Measurements from ENCODE around the gene PLEKHG3.
A peak's percentile ranks its signal among the peaks of the same experiment; 100 is the strongest.

- TF ChIP-seq CTCF (conservative IDR thresholded peaks at IDR 0.05; ENCODE audit: low read depth in 2 of 2), result no peak
- TF ChIP-seq POLR2AphosphoS5 (IDR thresholded peaks at IDR 0.05; ENCODE audit: low read depth), result peak; percentile 51
- no peak for TF ChIP-seq EZH2phosphoT487 (IDR thresholded peaks at IDR 0.05; ENCODE audit: unreplicated experiment)
Measured at GRCh38 chr14:64708148-64709004, 4.2 kb downstream of the PLEKHG3 start.
